Measurements from ENCODE around the gene CRYBG1.

DNA sequence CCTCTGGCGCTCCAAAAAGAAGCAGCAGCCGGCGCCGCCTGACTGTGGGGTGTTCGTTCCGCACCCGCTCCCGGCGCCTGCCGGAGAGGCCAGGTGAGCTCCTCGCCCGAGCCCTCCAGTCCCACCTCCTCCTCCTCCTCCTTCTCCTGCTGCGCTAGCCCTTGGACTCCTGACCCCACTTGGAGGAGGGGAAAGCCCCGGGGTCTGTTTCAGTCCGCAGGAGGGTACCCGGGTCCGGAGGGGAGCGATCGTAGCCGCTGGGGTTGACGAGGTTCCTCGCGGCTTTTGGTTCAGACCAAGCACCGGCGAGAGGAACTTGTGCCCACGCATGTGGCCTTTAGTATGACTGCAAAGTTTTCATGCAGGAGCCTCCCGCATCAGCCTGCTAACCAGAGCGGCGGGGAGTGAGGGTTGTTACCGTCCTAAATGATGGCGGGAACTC lies 493 bp downstream of the CRYBG1 start:
- TF ChIP-seq, protein P1, sequence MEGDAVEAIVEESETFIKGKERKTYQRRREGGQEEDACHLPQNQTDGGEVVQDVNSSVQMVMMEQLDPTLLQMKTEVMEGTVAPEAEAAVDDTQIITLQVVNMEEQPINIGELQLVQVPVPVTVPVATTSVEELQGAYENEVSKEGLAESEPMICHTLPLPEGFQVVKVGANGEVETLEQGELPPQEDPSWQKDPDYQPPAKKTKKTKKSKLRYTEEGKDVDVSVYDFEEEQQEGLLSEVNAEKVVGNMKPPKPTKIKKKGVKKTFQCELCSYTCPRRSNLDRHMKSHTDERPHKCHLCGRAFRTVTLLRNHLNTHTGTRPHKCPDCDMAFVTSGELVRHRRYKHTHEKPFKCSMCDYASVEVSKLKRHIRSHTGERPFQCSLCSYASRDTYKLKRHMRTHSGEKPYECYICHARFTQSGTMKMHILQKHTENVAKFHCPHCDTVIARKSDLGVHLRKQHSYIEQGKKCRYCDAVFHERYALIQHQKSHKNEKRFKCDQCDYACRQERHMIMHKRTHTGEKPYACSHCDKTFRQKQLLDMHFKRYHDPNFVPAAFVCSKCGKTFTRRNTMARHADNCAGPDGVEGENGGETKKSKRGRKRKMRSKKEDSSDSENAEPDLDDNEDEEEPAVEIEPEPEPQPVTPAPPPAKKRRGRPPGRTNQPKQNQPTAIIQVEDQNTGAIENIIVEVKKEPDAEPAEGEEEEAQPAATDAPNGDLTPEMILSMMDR (IDR thresholded peaks at IDR 0.05), result no peak
- TF ChIP-seq POLR2A (IDR thresholded peaks at IDR 0.05), result no peak
